WTC11 (cell line): ENCODE data around the gene MBOAT1.

ENCODE experiments used
- ATF2 ChIP-seq: sonication (generic); formaldehyde crosslinking; IDR thresholded peaks from 2 replicates; pipeline ENCODE4 v1.8.1; 2022; ENCODE audit warnings: low read depth, missing genetic modification reagents, borderline replicate concordance
- CREM ChIP-seq: sonication (generic); formaldehyde crosslinking; IDR thresholded peaks from 2 replicates; pipeline ENCODE4 v1.8.1; 2022; ENCODE audit warnings: mild to moderate bottlenecking, missing genetic modification reagents, moderate library complexity
- CTCF ChIP-seq: fragments of 200-600 bp; IDR thresholded peaks from 2 replicates; pipeline ENCODE4 v1.8.0; 2022; ENCODE audit warnings: antibody characterized with exemption
- PREB ChIP-seq: sonication (generic); formaldehyde crosslinking; IDR thresholded peaks from 2 replicates; pipeline ENCODE4 v1.8.1; 2022; ENCODE audit warnings: mild to moderate bottlenecking, missing genetic modification reagents, moderate library complexity, borderline replicate concordance
- ZBTB43 ChIP-seq: sonication (generic); formaldehyde crosslinking; IDR thresholded peaks from 2 replicates; pipeline ENCODE4 v1.8.1; 2023; ENCODE audit warnings: mild to moderate bottlenecking, missing genetic modification reagents
- ZNF219 ChIP-seq: sonication (generic); formaldehyde crosslinking; IDR thresholded peaks from 2 replicates; pipeline ENCODE4 v1.8.0; 2023; ENCODE audit warnings: missing genetic modification reagents, mild to moderate bottlenecking, borderline replicate concordance
- ZSCAN18 ChIP-seq: fragments of 250-450 bp; sonication (Bioruptor Pico); IDR thresholded peaks from 2 replicates; pipeline ENCODE4 v2.1.2; 2022; ENCODE audit warnings: mild to moderate bottlenecking, moderate library complexity

GRCh38 chr6:20055916-20056315 lies 156.4 kb downstream of the MBOAT1 start:
- TF ChIP-seq ZBTB43 = no peak
- TF ChIP-seq CTCF = no peak
- TF ChIP-seq PREB (CRISPR knock-in tag) = no peak
- TF ChIP-seq ATF2 (CRISPR knock-in tag) = no peak
- no peak for TF ChIP-seq CREM (CRISPR knock-in tag)
- no peak for TF ChIP-seq ZNF219
- TF ChIP-seq ZSCAN18 (CRISPR knock-in tag) = no peak
